HUES6 (cell line): ENCODE data around the gene ADCK1.
"Not testable (repeated sequence)": the region's sequence is repeated elsewhere in the genome, so short reads cannot be mapped to it uniquely, and the experiment has no call there.

Experiments used
- H3K27ac ChIP-seq: 2 replicates; pipeline ENCODE4 v1.7.0; 2013; ENCODE audit warnings: low read depth, mild to moderate bottlenecking, low read length, inconsistent platforms
- H3K27me3 ChIP-seq: 2 replicates; pipeline ENCODE4 v1.6.1; 2013; ENCODE audit warnings: low read length; ENCODE audit not compliant: control insufficient read depth, insufficient read depth
- H3K36me3 ChIP-seq: 2 replicates; pipeline ENCODE4 v1.6.1; 2013; ENCODE audit warnings: low read length; ENCODE audit not compliant: control insufficient read depth, insufficient read depth
- H3K4me1 ChIP-seq: 2 replicates; pipeline ENCODE4 v1.6.1; 2013; ENCODE audit warnings: low read length; ENCODE audit not compliant: control insufficient read depth, insufficient read depth
- H3K4me3 ChIP-seq: 2 replicates; pipeline ENCODE4 v1.5.1; 2013; ENCODE audit warnings: low read depth, low read length
- H3K9ac ChIP-seq: one replicate; pipeline ENCODE4 v1.6.1; 2013; ENCODE audit warnings: mild to moderate bottlenecking, low read length
- H3K9me3 ChIP-seq: 2 replicates; pipeline ENCODE4 v1.6.1; 2013; ENCODE audit warnings: low read depth, low read length; ENCODE audit not compliant: control insufficient read depth, insufficient read depth

The ADCK1 gene

GRCh38 chr14:77786148-77786547, 13.8 kb upstream of the ADCK1 start:
- H3K4me3 ChIP-seq = no peak overlapping the region
- H3K9me3 ChIP-seq = no peaks in the 10 kb centered on the region
- no peaks in the 10 kb centered on the region for H3K36me3 ChIP-seq
- peaks cover 10% of the 10 kb centered on the region; the same call in 1 of the 2 replicates for H3K4me1 ChIP-seq
- no peak overlapping the region for H3K9ac ChIP-seq
- no peak overlapping the region for H3K27ac ChIP-seq
- no peaks in the 10 kb centered on the region for H3K27me3 ChIP-seq

- Histone ChIP-seq H3K9ac (no peak overlapping the region), H3K27ac (no peak overlapping the region), H3K9me3 (no peaks in the 10 kb centered on the region), H3K36me3 (no peaks in the 10 kb centered on the region), H3K27me3 (no peaks in the 10 kb centered on the region), H3K4me1 (peaks cover 18% of the 10 kb centered on the region), H3K4me3 (no peak overlapping the region)
These were observed 9.2 kb upstream of the ADCK1 start for GRCh38 chr14:77790566-77791224.

GRCh38 chr14:77791225-77791600, 8.7 kb upstream of the ADCK1 start:
- Histone ChIP-seq H3K9ac (no peak overlapping the region), H3K9me3 (no peaks in the 10 kb centered on the region), H3K27ac (no peak overlapping the region), H3K27me3 (no peaks in the 10 kb centered on the region), H3K36me3 (no peaks in the 10 kb centered on the region), H3K4me3 (no peak overlapping the region), H3K4me1 (peaks cover 13% of the 10 kb centered on the region)

GRCh38 chr14:77793255-77793654, 6.7 kb upstream of the ADCK1 start:
- not testable (repeated sequence) for H3K9me3 ChIP-seq, H3K27me3 ChIP-seq, H3K9ac ChIP-seq, H3K27ac ChIP-seq, H3K4me3 ChIP-seq, H3K36me3 ChIP-seq
- peaks cover 13% of the 10 kb centered on the region for H3K4me1 ChIP-seq

- no peak overlapping the region for H3K4me3 ChIP-seq
- H3K4me1 ChIP-seq = peaks cover 13% of the 10 kb centered on the region
- no peaks in the 10 kb centered on the region for H3K36me3 ChIP-seq
- H3K27ac ChIP-seq = no peak overlapping the region
- no peaks in the 10 kb centered on the region for H3K27me3 ChIP-seq
- H3K9ac ChIP-seq = no peak overlapping the region
- no peaks in the 10 kb centered on the region for H3K9me3 ChIP-seq
These were observed 5.6 kb upstream of the ADCK1 start for GRCh38 chr14:77794357-77794756.

GRCh38 chr14:77799456-77799855, 453 bp upstream of the ADCK1 start:
- H3K27ac ChIP-seq, H3K9me3 ChIP-seq, H3K36me3 ChIP-seq, H3K9ac ChIP-seq, H3K27me3 ChIP-seq: not testable (repeated sequence)
- H3K4me3 ChIP-seq = peak overlapping the region; percentile 94
- peaks cover 17% of the 10 kb centered on the region for H3K4me1 ChIP-seq

- Histone ChIP-seq H3K4me1 (peaks cover 12% of the 10 kb centered on the region), H3K27me3 (no peaks in the 10 kb centered on the region), H3K9ac (peak overlapping the region; percentile 84), H3K9me3 (no peaks in the 10 kb centered on the region), H3K4me3 (peak overlapping the region; percentile 94), H3K36me3 (no peaks in the 10 kb centered on the region), H3K27ac (no peak overlapping the region)
These were observed 905 bp downstream of the ADCK1 start for GRCh38 chr14:77800814-77801213.

- H3K27ac ChIP-seq = no peak overlapping the region
- H3K9me3 ChIP-seq = no peaks in the 10 kb centered on the region
- no peaks in the 10 kb centered on the region for H3K27me3 ChIP-seq
- H3K9ac ChIP-seq = no peak overlapping the region
- peaks cover 10% of the 10 kb centered on the region for H3K4me1 ChIP-seq
- no peak overlapping the region for H3K4me3 ChIP-seq
- H3K36me3 ChIP-seq = no peaks in the 10 kb centered on the region
These were observed 4.7 kb downstream of the ADCK1 start for GRCh38 chr14:77804592-77804991.

GRCh38 chr14:77805706-77806105, 5.8 kb downstream of the ADCK1 start:
- Histone ChIP-seq H3K4me1 (peaks cover 10% of the 10 kb centered on the region), H3K36me3 (no peaks in the 10 kb centered on the region), H3K4me3 (no peak overlapping the region), H3K27me3 (no peaks in the 10 kb centered on the region), H3K9ac (no peak overlapping the region), H3K9me3 (no peaks in the 10 kb centered on the region), H3K27ac (no peak overlapping the region)

- Histone ChIP-seq H3K4me3 (no peak overlapping the region), H3K9me3 (no peaks in the 10 kb centered on the region), H3K27ac (no peak overlapping the region), H3K27me3 (no peaks in the 10 kb centered on the region), H3K9ac (no peak overlapping the region), H3K4me1 (peaks cover 10% of the 10 kb centered on the region), H3K36me3 (no peaks in the 10 kb centered on the region)
These were observed 8.3 kb downstream of the ADCK1 start for GRCh38 chr14:77808250-77808649.

- Histone ChIP-seq H3K9me3 (no peaks in the 10 kb centered on the region), H3K4me3 (no peak overlapping the region), H3K27ac (no peak overlapping the region), H3K36me3 (no peaks in the 10 kb centered on the region), H3K27me3 (no peaks in the 10 kb centered on the region), H3K4me1 (peaks cover 5% of the 10 kb centered on the region), H3K9ac (no peak overlapping the region)
These were observed 9.1 kb downstream of the ADCK1 start for GRCh38 chr14:77809011-77809410.

- H3K4me3 ChIP-seq = no peak overlapping the region
These were observed 12.1 kb downstream of the ADCK1 start for GRCh38 chr14:77812028-77812427.

More at GRCh38 chr14:77812028-77812427, 12.1 kb downstream of the ADCK1 start:
- no peaks in the 10 kb centered on the region for H3K4me1 ChIP-seq
- no peak overlapping the region for H3K27ac ChIP-seq
- no peaks in the 10 kb centered on the region for H3K9me3 ChIP-seq
- H3K27me3 ChIP-seq = no peaks in the 10 kb centered on the region
- H3K9ac ChIP-seq = no peak overlapping the region
- H3K36me3 ChIP-seq = no peaks in the 10 kb centered on the region
